ENCODE measurements around the gene ARID5A. TPM values are rescaled to one million over a fixed set of nuclear protein-coding genes. Genes with fewer than 3 reads are reported as not detected.

ARID5A gene
- total and polyA plus RNA-seq, 9 of the 15 experiments (the other 6 are each of a cell fraction or from before 2014, with no cell fraction given) = 0.14 to 12.5 (median 3.0) TPM

DNA sequence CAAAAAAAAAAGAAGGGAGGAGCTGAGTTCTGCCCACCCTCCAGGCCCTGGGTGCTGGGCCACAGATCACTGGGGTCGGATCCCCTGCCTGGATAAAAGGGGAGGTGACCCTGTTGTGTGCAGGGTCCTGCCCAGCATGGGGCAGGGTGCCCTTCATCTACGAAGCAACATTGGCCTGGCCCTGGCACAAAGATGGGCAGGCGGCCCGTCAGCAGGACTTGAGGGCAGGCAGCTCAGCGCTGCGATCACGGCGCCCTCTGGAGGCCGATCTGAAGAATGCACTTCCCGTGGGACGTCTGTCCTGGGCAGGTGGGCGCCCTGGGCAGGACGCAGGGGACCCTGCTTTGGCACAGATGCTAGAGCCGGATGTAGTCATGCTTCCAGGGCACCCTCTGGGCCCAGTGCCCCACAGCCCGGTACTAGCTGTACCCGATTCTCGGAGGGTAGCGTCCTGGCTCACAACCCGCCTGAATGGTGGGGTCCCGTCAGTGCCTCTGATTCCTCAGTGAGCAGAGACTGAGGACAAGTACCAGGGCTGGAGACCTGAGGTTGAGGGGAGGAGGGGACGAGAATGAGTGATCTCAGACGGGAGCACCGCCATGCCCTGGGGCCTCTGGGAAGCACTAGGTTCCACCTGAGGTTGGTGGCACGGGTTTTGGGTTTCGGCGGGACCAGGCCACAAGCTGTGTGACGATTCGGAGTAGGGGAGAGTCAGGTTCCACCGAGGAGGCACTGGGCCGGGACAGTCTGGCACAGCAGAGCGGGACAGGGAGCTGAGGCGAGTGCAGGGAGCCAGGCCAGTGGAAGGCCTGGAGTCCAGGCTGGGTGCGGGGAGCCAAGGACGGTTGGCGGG is 18.0 kb downstream of the ARID5A start (continued):
- TF ChIP-seq MTA3 (IDR thresholded peaks at IDR 0.05; ENCODE audit: borderline replicate concordance) = 0 out of 2 replicates have a peak, but pooled peaks have one; percentile 40

DNA sequence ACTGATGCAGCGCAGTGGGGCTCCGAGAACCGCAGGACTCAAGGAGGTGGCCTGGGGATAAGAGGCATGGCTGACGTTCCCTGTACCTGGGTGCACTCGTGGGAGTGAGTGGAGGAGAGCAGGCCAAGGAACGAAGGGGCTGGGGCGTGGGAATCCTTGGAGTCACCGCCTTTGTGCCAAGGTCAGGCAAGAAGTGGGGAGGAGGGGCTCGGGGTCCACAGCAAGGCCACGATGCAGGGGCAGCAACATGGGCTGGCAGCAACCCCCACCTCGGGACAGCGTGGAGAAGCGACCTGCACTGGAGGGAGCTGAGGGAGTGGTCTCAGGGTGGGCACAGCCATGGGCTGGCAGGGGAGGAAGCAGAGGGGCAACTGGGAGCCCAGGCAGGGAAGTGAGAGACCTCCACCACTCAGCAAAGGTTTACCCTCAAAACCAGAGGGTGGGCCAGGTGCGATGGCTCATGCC is 18.6 kb downstream of the ARID5A start:
- H3K36me3 ChIP-seq (ENCODE audit: control insufficient read depth, insufficient read depth, low read length) = peaks cover 4% of the 10 kb centered on the region; the same call in 1 of the 3 replicates
- ChIA-PET POLR2A (interaction anchor here (0.6 to 1.5 kb wide), 2 partner anchors 46 to 213 kb away, joined by 3 read pairs; no protein-coding TSS in a partner anchor), CTCF (ENCODE audit: low intra/inter-chr PET ratio) (interaction anchor here (1.6 kb wide), 1 partner anchor 148 kb away, joined by 4 read pairs; no protein-coding TSS in a partner anchor)
- H3K9me3 ChIP-seq (replicated peaks; ENCODE audit: control insufficient read depth, insufficient read depth, low read depth, low read length) = no peaks in the 10 kb centered on the region
- H3K9me1 ChIP-seq (ENCODE audit: control insufficient read depth, insufficient read depth, low read length) = no peaks in the 10 kb centered on the region
- FAIRE-seq (no peak), ATAC-seq (no peak), DNase-seq (ENCODE audit: extremely low read depth in 1 of 4, low spot score in 3 of 4) (no peak)
- in situ Hi-C loops (cut with MboI) (loop anchor here (25.0 kb wide), 1 partner anchor 407 kb away; no protein-coding TSS in a partner anchor), intact Hi-C loops (cut with micrococcal nuclease) (loop anchor here (10.0 kb wide), 1 partner anchor 250 kb away; no protein-coding TSS in a partner anchor)
- no peak overlapping the region for H3K27ac ChIP-seq (ENCODE audit: extremely low read depth, low read depth, low read length)
- no peak overlapping the region for H3K4me3 ChIP-seq
- no peak overlapping the region for H2AFZ ChIP-seq (ENCODE audit: low read depth, low read length)
- WGBS (ENCODE audit: insufficient coverage, low coverage, missing lambda C conversion rate) = 36% methylated on average over 11 of the region's 14 CpGs
- H3K9ac ChIP-seq (ENCODE audit: insufficient read depth in 1 of 2, low read depth in 2 of 2, low read length in 2 of 2) = peak overlapping the region in 1 of 2 experiments; percentile 81; a peak in 2 of 4 replicates
- BruUV-seq (replicated peaks) = no TSS peak
- peaks cover 0 to 15% of the 10 kb centered on the region in 2 experiments; a peak in 1 of 5 replicates for H3K27me3 ChIP-seq (ENCODE audit: control insufficient read depth in 2 of 2, insufficient read depth in 2 of 2, low read length in 2 of 2)
- H3K4me1 ChIP-seq (replicated peaks in 1 of 2; ENCODE audit: control insufficient read depth in 2 of 2, insufficient read depth in 2 of 2, low read length in 2 of 2) = peaks cover 0 to 25% of the 10 kb centered on the region in 2 experiments; a peak in 3 of 5 replicates
- H3K79me2 ChIP-seq (ENCODE audit: control insufficient read depth, insufficient read depth, low read length) = no peaks in the 10 kb centered on the region
- TF ChIP-seq, protein P1, sequence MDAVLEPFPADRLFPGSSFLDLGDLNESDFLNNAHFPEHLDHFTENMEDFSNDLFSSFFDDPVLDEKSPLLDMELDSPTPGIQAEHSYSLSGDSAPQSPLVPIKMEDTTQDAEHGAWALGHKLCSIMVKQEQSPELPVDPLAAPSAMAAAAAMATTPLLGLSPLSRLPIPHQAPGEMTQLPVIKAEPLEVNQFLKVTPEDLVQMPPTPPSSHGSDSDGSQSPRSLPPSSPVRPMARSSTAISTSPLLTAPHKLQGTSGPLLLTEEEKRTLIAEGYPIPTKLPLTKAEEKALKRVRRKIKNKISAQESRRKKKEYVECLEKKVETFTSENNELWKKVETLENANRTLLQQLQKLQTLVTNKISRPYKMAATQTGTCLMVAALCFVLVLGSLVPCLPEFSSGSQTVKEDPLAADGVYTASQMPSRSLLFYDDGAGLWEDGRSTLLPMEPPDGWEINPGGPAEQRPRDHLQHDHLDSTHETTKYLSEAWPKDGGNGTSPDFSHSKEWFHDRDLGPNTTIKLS (IDR thresholded peaks at IDR 0.05; ENCODE audit: borderline replicate concordance, low read depth) = no peak
- TF ChIP-seq, protein P2, sequence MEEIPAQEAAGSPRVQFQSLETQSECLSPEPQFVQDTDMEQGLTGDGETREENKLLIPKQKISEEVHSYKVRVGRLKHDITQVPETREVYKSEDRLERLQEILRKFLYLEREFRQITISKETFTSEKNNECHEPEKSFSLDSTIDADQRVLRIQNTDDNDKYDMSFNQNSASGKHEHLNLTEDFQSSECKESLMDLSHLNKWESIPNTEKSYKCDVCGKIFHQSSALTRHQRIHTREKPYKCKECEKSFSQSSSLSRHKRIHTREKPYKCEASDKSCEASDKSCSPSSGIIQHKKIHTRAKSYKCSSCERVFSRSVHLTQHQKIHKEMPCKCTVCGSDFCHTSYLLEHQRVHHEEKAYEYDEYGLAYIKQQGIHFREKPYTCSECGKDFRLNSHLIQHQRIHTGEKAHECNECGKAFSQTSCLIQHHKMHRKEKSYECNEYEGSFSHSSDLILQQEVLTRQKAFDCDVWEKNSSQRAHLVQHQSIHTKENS (CRISPR knock-in tag; IDR thresholded peaks at IDR 0.05) = no peak
- no peak for TF ChIP-seq ZNF212 (CRISPR knock-in tag; IDR thresholded peaks at IDR 0.05)
- no peak for TF ChIP-seq GATAD2B (IDR thresholded peaks at IDR 0.05; ENCODE audit: borderline replicate concordance)
- TF ChIP-seq EP400 (IDR thresholded peaks at IDR 0.05) = no peak
- TF ChIP-seq ZNF41 (CRISPR knock-in tag; conservative IDR thresholded peaks at IDR 0.05) = no peak
- no peak overlapping the region for H3K4me2 ChIP-seq (ENCODE audit: insufficient read depth, low read length)
- no peaks in the 10 kb centered on the region for H4K20me1 ChIP-seq (replicated peaks; ENCODE audit: control insufficient read depth, insufficient read depth, low read length)
